ENCODE measurements around the gene SYNE4.

Gene SYNE4

GRCh38 chr19:36047835-36048234, 39.2 kb upstream of the SYNE4 start:
- no peak for DNase-seq (ENCODE audit: low read depth in 1 of 2, low spot score in 1 of 2)
- Histone ChIP-seq H3K4me3 (replicated peaks; ENCODE audit: insufficient read depth, low read length) (no peak overlapping the region), H3K27ac (replicated peaks) (no peak overlapping the region), H3K27me3 (ENCODE audit: insufficient read depth, poor library complexity, severe bottlenecking) (no peaks in the 10 kb centered on the region)
- TF ChIP-seq GABPA (IDR thresholded peaks at IDR 0.05; ENCODE audit: low read depth) (no peak), POLR2AphosphoS5 (IDR thresholded peaks at IDR 0.05; ENCODE audit: low read depth) (no peak), REST (IDR thresholded peaks at IDR 0.05; ENCODE audit: insufficient replicate concordance, low read depth) (no peak), SPI1 (IDR thresholded peaks at IDR 0.05; ENCODE audit: borderline replicate concordance, low read depth) (no peak)
- TF ChIP-seq, protein P1, sequence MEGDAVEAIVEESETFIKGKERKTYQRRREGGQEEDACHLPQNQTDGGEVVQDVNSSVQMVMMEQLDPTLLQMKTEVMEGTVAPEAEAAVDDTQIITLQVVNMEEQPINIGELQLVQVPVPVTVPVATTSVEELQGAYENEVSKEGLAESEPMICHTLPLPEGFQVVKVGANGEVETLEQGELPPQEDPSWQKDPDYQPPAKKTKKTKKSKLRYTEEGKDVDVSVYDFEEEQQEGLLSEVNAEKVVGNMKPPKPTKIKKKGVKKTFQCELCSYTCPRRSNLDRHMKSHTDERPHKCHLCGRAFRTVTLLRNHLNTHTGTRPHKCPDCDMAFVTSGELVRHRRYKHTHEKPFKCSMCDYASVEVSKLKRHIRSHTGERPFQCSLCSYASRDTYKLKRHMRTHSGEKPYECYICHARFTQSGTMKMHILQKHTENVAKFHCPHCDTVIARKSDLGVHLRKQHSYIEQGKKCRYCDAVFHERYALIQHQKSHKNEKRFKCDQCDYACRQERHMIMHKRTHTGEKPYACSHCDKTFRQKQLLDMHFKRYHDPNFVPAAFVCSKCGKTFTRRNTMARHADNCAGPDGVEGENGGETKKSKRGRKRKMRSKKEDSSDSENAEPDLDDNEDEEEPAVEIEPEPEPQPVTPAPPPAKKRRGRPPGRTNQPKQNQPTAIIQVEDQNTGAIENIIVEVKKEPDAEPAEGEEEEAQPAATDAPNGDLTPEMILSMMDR (IDR thresholded peaks at IDR 0.05; ENCODE audit: insufficient read depth, low read length): no peak

DNA sequence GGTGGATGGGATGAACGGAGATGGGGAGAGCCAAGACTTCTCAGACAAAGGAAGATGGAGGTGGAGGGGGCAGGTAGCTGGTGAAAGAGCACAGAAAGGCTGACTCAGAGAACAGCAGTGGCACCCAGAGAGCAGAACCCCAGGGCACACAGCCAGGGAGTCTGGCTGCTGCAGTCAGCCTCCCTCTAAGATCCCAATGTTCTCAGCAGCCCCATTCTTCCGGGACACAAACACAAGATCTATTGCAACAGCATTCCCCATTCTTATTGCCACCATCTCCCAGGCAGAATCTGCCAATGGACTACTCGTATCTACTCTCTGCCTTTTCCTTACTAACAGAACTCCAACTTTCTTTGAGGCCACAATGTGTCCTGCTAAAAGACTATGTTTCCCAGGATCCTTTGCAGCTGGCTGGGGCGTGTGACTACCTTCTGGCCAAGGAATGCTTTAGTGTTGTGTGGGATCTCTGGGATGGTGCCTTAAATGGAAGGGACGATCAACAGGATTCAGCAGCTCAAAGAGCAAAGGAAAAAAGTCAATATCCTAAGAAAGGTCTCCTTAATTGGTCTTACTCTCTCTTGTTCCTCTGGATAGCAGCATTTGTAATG, 37.9 kb upstream of the SYNE4 start:
- no peak overlapping the region for H3K27ac ChIP-seq (replicated peaks)
- no peak for DNase-seq (ENCODE audit: low read depth in 1 of 2, low spot score in 1 of 2)
- H3K4me3 ChIP-seq (replicated peaks; ENCODE audit: insufficient read depth, low read length): no peak overlapping the region
- H3K27me3 ChIP-seq (ENCODE audit: insufficient read depth, poor library complexity, severe bottlenecking): no peaks in the 10 kb centered on the region
- TF ChIP-seq GABPA (IDR thresholded peaks at IDR 0.05; ENCODE audit: low read depth) (no peak), REST (IDR thresholded peaks at IDR 0.05; ENCODE audit: insufficient replicate concordance, low read depth) (no peak), SPI1 (IDR thresholded peaks at IDR 0.05; ENCODE audit: borderline replicate concordance, low read depth) (no peak), POLR2AphosphoS5 (IDR thresholded peaks at IDR 0.05; ENCODE audit: low read depth) (no peak)
- TF ChIP-seq, protein P1 (IDR thresholded peaks at IDR 0.05; ENCODE audit: insufficient read depth, low read length): no peak

DNA sequence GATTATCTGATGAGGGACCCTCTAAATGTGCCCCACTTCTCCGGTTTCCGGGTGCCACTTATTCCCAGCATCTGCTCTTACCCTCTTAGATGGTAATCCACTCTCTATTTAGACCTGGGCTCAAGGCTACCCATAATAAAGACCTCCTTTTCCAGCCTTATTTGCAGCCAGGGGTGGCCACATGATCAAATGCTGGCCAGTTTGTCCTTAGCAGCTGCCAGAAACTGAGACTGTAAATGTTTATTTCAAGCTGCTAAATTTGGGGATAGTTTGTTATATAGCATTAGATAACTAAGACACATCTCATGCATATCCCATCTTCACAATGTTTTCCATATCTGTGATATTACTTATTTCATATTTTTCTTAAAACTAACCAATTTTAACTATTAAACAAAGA, 35.3 kb upstream of the SYNE4 start:
- H3K27me3 ChIP-seq (ENCODE audit: insufficient read depth, poor library complexity, severe bottlenecking): no peaks in the 10 kb centered on the region
- H3K4me3 ChIP-seq (replicated peaks; ENCODE audit: insufficient read depth, low read length): no peak overlapping the region
- DNase-seq (ENCODE audit: low read depth in 1 of 2, low spot score in 1 of 2): no peak
- no peak for TF ChIP-seq REST (IDR thresholded peaks at IDR 0.05; ENCODE audit: insufficient replicate concordance, low read depth)
- TF ChIP-seq, protein P1 (IDR thresholded peaks at IDR 0.05; ENCODE audit: insufficient read depth, low read length): no peak
- no peak for TF ChIP-seq POLR2AphosphoS5 (IDR thresholded peaks at IDR 0.05; ENCODE audit: low read depth)
- no peak for TF ChIP-seq GABPA (IDR thresholded peaks at IDR 0.05; ENCODE audit: low read depth)
- TF ChIP-seq SPI1 (IDR thresholded peaks at IDR 0.05; ENCODE audit: borderline replicate concordance, low read depth): no peak
- H3K27ac ChIP-seq (replicated peaks): no peak overlapping the region
